Smooth muscle cell (in vitro differentiated cells): Measurements from ENCODE around the gene INS. TPM values are rescaled to one million over a fixed set of nuclear protein-coding genes. Genes with fewer than 3 reads are reported as not detected.

Source experiments
- DNase-seq: peaks from one replicate; lab custom pipeline; 2025; ENCODE audit not compliant: unreplicated experiment; lab: John Stamatoyannopoulos, UW
- H2AFZ ChIP-seq: fragments of 200-600 bp; sonication (generic); 2 replicates; pipeline ENCODE4 v1.6.0; 2016; ENCODE audit warnings: antibody characterized with exemption, low read depth, mild to moderate bottlenecking
- H3F3A ChIP-seq: fragments of 200-600 bp; sonication (generic); 2 replicates; pipeline ENCODE4 v1.6.0; 2017; ENCODE audit warnings: antibody characterized with exemption, low read depth
- H3K27ac ChIP-seq: fragments of 200-600 bp; sonication (generic); 2 replicates; pipeline ENCODE4 v1.5.1; 2016; ENCODE audit warnings: low read depth, mild to moderate bottlenecking
- H3K27me3 ChIP-seq: fragments of 200-600 bp; sonication (generic); 2 replicates; pipeline ENCODE4 v1.6.1; 2016; ENCODE audit warnings: low read depth, mild to moderate bottlenecking
- H3K36me3 ChIP-seq: fragments of 200-600 bp; sonication (generic); 2 replicates; pipeline ENCODE4 v1.5.1; 2016; ENCODE audit warnings: low read depth
- H3K4me1 ChIP-seq: fragments of 200-600 bp; sonication (generic); 2 replicates; pipeline ENCODE4 v1.5.1; 2016; ENCODE audit warnings: low read depth
- H3K4me2 ChIP-seq: fragments of 200-600 bp; sonication (generic); 2 replicates; pipeline ENCODE4 v1.6.0; 2016; ENCODE audit warnings: mild to moderate bottlenecking
- H3K4me3 ChIP-seq: fragments of 200-600 bp; sonication (generic); 2 replicates; pipeline ENCODE4 v1.5.1; 2016; ENCODE audit warnings: mild to moderate bottlenecking
- H3K79me2 ChIP-seq: fragments of 200-600 bp; sonication (generic); 2 replicates; pipeline ENCODE4 v1.6.0; 2016; ENCODE audit warnings: low read depth, mild to moderate bottlenecking
- H3K9ac ChIP-seq: fragments of 200-600 bp; sonication (generic); 2 replicates; pipeline ENCODE4 v1.6.0; 2016; ENCODE audit warnings: low read depth
- H3K9me3 ChIP-seq: fragments of 200-600 bp; sonication (generic); replicated peaks from 2 replicates; pipeline ENCODE4 v1.5.1; 2016; ENCODE audit warnings: low read depth
- H4K20me1 ChIP-seq: fragments of 200-600 bp; sonication (generic); 2 replicates; pipeline ENCODE4 v1.6.0; 2016; ENCODE audit warnings: low read depth
- WGBS: methylation state at CpG from one replicate; pipeline ENCODE4 v1.1.7; 2016; ENCODE audit warnings: low lambda C conversion rate; 5-methylcytosine and 5-hydroxymethylcytosine counted together
- polyA plus RNA-seq: library from polyadenylated mRNA; unstranded; fragments of >200 nt; fragmentation: Nextera tagmentation; extraction: Ambion mirVana; gene quantifications from 2 replicates; pipeline ENCODE4 v1.2.1, GENCODE V29; 2016
- total RNA-seq: library from RNA; depleted of rRNA; stranded (reverse); fragments of >200 nt; gene quantifications from 2 replicates; pipeline ENCODE4 v1.2.3, GENCODE V29; 2014
- TF ChIP-seq, protein P1 (sequence below): fragments of 200-600 bp; sonication (generic); IDR thresholded peaks from 2 replicates; pipeline ENCODE4 v1.5.1; 2017; ENCODE audit warnings: borderline replicate concordance, mild to moderate bottlenecking, antibody characterized with exemption; ENCODE audit not compliant: insufficient read depth, poor library complexity, severe bottlenecking

The INS gene
- total and polyA plus RNA-seq, 2 experiments from 2014 or later: not detected

DNA sequence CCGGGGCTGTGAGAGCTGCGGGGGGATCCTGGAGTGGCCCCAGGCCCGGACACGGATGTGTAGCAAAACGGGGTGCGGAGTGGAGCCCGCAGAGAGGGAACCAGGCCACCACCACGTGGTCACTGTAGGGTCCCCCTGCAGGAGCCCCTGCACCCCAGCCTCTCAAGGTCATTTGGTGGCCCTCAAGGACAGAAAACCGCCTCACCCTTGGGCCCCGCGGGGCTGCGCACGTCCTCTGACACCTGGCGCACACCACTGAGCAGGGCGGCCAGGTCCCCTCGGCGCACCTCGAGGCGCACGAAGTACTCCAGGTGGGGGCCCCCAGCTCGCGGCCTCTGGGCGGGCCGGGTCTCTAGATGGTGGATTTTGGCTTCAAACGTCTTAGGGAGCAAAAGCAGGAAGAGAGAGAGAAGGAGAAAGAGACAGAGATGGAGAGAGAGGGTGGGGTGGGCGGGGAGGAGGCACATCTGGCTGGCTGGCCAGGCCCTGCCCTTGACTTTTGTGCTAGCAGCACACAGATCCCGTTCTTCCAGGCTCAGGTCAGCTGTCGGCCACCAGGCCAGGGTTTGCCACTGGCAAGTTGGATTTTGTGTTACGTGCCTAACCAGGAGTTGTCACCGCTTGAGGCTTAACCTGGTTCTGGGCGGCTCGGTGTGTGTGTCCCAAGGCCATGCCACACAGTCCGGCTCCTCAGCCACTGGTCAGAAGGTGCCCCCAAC lies 7.4 kb upstream of the INS start:
- Histone ChIP-seq H3K4me3 (no peak overlapping the region), H3K9me3 (no peaks in the 10 kb centered on the region), H3K9ac (no peak overlapping the region), H2AFZ (no peak overlapping the region), H3F3A (no peaks in the 10 kb centered on the region), H3K27ac (no peak overlapping the region), H4K20me1 (no peaks in the 10 kb centered on the region), H3K27me3 (no peaks in the 10 kb centered on the region), H3K79me2 (no peaks in the 10 kb centered on the region), H3K36me3 (no peaks in the 10 kb centered on the region), H3K4me2 (no peak overlapping the region), H3K4me1 (no peaks in the 10 kb centered on the region)
- TF ChIP-seq, protein P1, sequence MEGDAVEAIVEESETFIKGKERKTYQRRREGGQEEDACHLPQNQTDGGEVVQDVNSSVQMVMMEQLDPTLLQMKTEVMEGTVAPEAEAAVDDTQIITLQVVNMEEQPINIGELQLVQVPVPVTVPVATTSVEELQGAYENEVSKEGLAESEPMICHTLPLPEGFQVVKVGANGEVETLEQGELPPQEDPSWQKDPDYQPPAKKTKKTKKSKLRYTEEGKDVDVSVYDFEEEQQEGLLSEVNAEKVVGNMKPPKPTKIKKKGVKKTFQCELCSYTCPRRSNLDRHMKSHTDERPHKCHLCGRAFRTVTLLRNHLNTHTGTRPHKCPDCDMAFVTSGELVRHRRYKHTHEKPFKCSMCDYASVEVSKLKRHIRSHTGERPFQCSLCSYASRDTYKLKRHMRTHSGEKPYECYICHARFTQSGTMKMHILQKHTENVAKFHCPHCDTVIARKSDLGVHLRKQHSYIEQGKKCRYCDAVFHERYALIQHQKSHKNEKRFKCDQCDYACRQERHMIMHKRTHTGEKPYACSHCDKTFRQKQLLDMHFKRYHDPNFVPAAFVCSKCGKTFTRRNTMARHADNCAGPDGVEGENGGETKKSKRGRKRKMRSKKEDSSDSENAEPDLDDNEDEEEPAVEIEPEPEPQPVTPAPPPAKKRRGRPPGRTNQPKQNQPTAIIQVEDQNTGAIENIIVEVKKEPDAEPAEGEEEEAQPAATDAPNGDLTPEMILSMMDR: no peak
- DNase-seq: no peak
- 93% methylated on average over 27 of the region's 33 CpGs for WGBS

DNA sequence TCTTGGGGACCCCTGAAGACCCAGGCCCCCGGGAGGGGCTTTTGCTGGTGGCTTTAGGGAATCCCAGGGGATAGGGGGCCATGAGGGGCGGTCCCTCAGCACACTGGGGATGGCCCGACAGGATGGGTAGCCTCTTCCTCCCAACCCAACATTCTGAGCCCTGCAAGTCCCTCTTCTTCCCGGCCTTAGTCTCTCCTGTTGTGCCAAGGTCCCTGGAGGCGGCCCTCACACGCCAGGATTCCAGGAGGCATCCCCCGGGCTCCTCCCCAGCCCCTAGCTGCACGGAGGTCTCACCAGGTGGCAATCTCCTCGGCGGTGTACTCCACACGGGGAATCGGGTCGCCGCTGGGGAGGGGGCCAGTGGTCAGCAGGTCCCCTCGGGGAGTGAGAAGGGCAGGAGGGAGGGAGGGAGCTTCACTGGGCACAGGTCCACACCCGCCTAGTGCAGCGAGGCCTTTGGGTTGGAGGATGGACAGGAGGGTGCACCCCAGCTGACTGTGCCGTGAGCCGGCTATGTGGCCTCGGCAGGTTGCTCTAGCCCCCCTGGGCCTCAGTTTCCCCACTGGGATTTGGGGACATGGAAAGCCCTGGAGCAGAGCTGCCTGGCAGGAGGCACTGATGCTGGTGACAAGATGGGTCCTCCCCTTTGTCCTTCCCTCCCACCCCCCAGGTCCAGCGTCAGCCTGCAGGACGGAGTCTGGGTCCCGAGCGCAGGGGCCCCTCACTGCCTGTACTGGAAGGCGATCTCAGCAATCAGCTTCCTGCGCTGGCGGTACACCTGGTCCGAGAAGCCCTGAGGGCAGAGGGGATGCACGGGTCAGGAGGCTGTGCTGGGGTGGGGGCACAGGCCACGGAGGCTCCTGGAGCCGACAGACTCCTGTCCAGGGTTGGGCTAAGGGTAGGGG lies 6.4 kb upstream of the INS start:
- Histone ChIP-seq H3K27me3 (no peaks in the 10 kb centered on the region), H2AFZ (no peak overlapping the region), H3F3A (no peaks in the 10 kb centered on the region), H4K20me1 (no peaks in the 10 kb centered on the region), H3K36me3 (no peaks in the 10 kb centered on the region), H3K9me3 (no peaks in the 10 kb centered on the region), H3K27ac (no peak overlapping the region), H3K4me1 (no peaks in the 10 kb centered on the region), H3K4me3 (no peak overlapping the region), H3K79me2 (no peaks in the 10 kb centered on the region), H3K4me2 (no peak overlapping the region), H3K9ac (no peak overlapping the region)
- WGBS: 86% methylated on average over 30 of the region's 31 CpGs
- DNase-seq: no peak
- TF ChIP-seq, protein P1: no peak

DNA sequence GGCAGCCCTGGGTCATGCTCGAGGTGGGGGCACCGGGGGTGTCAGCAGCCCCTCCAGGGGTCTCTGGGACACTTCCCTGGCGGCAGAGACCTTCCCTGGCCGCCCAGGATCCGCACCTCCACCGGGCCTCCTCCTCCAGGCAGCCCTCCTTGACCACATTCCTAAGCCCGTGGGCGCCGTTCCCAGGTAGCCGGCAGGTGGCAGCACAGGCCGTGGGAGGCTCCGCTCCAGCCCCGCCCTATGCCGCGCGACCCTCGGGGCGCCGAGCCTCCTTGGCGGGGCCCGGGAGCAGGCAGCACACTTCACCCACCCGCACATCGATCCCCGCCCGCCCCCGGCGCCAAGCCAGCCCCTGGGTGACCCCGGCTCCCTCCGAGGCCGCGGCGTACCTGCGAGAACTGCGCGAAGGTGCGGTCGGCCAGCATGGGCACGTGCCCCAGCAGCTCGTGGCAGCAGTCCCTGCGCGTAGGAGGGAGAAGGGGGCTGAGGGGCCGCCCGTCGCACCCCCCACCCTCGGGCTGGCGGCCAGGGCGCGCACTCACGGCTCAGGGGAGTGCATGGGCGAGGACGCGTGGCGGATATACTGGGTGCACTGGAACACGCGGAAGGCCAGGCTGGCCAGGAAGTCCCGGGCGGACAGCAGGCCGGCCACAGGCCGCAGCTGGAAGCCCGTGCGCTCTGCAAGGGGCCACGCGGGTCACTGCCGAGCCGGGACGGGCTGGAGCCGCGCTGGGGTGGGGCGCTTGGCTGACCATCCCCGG lies 5.3 kb upstream of the INS start:
- H2AFZ ChIP-seq: no peak overlapping the region
- no peak overlapping the region for H3K9ac ChIP-seq
- H4K20me1 ChIP-seq: no peaks in the 10 kb centered on the region
- H3K27me3 ChIP-seq: no peaks in the 10 kb centered on the region
- H3K4me2 ChIP-seq: peak overlapping the region; percentile 22
- 48% methylated on average over 52 of the region's 70 CpGs for WGBS
- no peak overlapping the region for H3K4me3 ChIP-seq
- no peaks in the 10 kb centered on the region for H3F3A ChIP-seq
- H3K79me2 ChIP-seq: no peaks in the 10 kb centered on the region
- TF ChIP-seq, protein P1: peak; percentile 40
- no peak overlapping the region for H3K27ac ChIP-seq
- no peaks in the 10 kb centered on the region for H3K9me3 ChIP-seq
- no peaks in the 10 kb centered on the region for H3K36me3 ChIP-seq
- H3K4me1 ChIP-seq: no peaks in the 10 kb centered on the region
- DNase-seq: no peak
